HEK293 (cell line): Measurements from ENCODE around the gene FAM124B.

Experiments
- BCL6B ChIP-seq: fragments of 450-650 bp; formaldehyde crosslinking; IDR thresholded peaks from 2 replicates; pipeline ENCODE4 v1.5.1; 2017; ENCODE audit warnings: missing biosample characterization, missing genetic modification characterization
- FEZF1 ChIP-seq: fragments of 450-650 bp; formaldehyde crosslinking; IDR thresholded peaks from 2 replicates; pipeline ENCODE4 v1.5.1; 2016; ENCODE audit warnings: missing biosample characterization, missing genetic modification characterization
- GLIS1 ChIP-seq: fragments of 450-650 bp; formaldehyde crosslinking; IDR thresholded peaks from 2 replicates; pipeline ENCODE4 v1.5.1; 2016; ENCODE audit warnings: missing biosample characterization, missing genetic modification characterization
- GLIS2 ChIP-seq: fragments of 450-650 bp; formaldehyde crosslinking; IDR thresholded peaks from 2 replicates; pipeline ENCODE4 v1.5.1; 2016; ENCODE audit warnings: missing biosample characterization, missing genetic modification characterization
- KLF7 ChIP-seq: fragments of 450-650 bp; formaldehyde crosslinking; IDR thresholded peaks from 2 replicates; pipeline ENCODE4 v1.5.1; 2016; ENCODE audit warnings: missing biosample characterization, missing genetic modification characterization, borderline replicate concordance
- TRIM28 ChIP-seq: IDR thresholded peaks from 2 replicates; pipeline ENCODE4 v1.6.1; 2011; ENCODE audit warnings: low read length, control low read depth, borderline replicate concordance
- WT1 ChIP-seq: fragments of 450-650 bp; formaldehyde crosslinking; IDR thresholded peaks from 2 replicates; pipeline ENCODE4 v1.5.1; 2016; ENCODE audit warnings: missing biosample characterization, missing genetic modification characterization
- ZBTB49 ChIP-seq: fragments of 450-650 bp; formaldehyde crosslinking; IDR thresholded peaks from 2 replicates; pipeline ENCODE4 v1.5.1; 2016; ENCODE audit warnings: missing biosample characterization, missing genetic modification characterization, low read depth
- ZFP41 ChIP-seq: fragments of 450-650 bp; formaldehyde crosslinking; IDR thresholded peaks from 2 replicates; pipeline ENCODE4 v1.5.1; 2016; ENCODE audit warnings: missing biosample characterization, missing genetic modification characterization, borderline replicate concordance
- ZNF10 ChIP-seq: fragments of 450-650 bp; formaldehyde crosslinking; IDR thresholded peaks from 2 replicates; pipeline ENCODE4 v1.5.1; 2017; ENCODE audit warnings: missing biosample characterization, missing genetic modification characterization
- ZNF138 ChIP-seq: fragments of 450-650 bp; formaldehyde crosslinking; IDR thresholded peaks from 2 replicates; pipeline ENCODE4 v1.5.1; 2016; ENCODE audit warnings: missing biosample characterization, missing genetic modification characterization, borderline replicate concordance
- ZNF266 ChIP-seq: fragments of 450-650 bp; formaldehyde crosslinking; IDR thresholded peaks from 2 replicates; pipeline ENCODE4 v1.5.1; 2016; ENCODE audit warnings: missing biosample characterization, missing genetic modification characterization, low read depth
- ZNF354C ChIP-seq: fragments of 450-650 bp; formaldehyde crosslinking; IDR thresholded peaks from 2 replicates; pipeline ENCODE4 v1.5.1; 2016; ENCODE audit warnings: missing biosample characterization, missing genetic modification characterization, low read depth, borderline replicate concordance
- ZNF362 ChIP-seq: fragments of 450-650 bp; formaldehyde crosslinking; IDR thresholded peaks from 2 replicates; pipeline ENCODE4 v1.5.1; 2016; ENCODE audit warnings: missing biosample characterization, missing genetic modification characterization
- ZNF514 ChIP-seq: fragments of 450-650 bp; formaldehyde crosslinking; IDR thresholded peaks from 2 replicates; pipeline ENCODE4 v1.5.1; 2016; ENCODE audit warnings: missing biosample characterization, missing genetic modification characterization
- ZNF518A ChIP-seq: fragments of 450-650 bp; formaldehyde crosslinking; conservative IDR thresholded peaks from 2 replicates; pipeline ENCODE4 v1.5.1; 2016; ENCODE audit warnings: low read depth, missing biosample characterization, missing genetic modification characterization
- ZNF521 ChIP-seq: fragments of 450-650 bp; formaldehyde crosslinking; IDR thresholded peaks from 2 replicates; pipeline ENCODE4 v1.5.1; 2017; ENCODE audit warnings: missing biosample characterization, mild to moderate bottlenecking, missing genetic modification characterization
- ZNF544 ChIP-seq: fragments of 450-650 bp; formaldehyde crosslinking; IDR thresholded peaks from 2 replicates; pipeline ENCODE4 v1.5.0; 2017; ENCODE audit warnings: missing biosample characterization, missing genetic modification characterization
- ZNF555 ChIP-seq: fragments of 450-650 bp; formaldehyde crosslinking; conservative IDR thresholded peaks from 2 replicates; pipeline ENCODE4 v1.5.1; 2017; ENCODE audit warnings: missing biosample characterization, mild to moderate bottlenecking, missing genetic modification characterization, inconsistent platforms
- ZNF558 ChIP-seq: fragments of 450-650 bp; formaldehyde crosslinking; IDR thresholded peaks from 2 replicates; pipeline ENCODE4 v1.5.1; 2016; ENCODE audit warnings: missing biosample characterization, missing genetic modification characterization
- ZNF596 ChIP-seq: fragments of 450-650 bp; IDR thresholded peaks from 2 replicates; pipeline ENCODE4 v1.5.0; 2018; ENCODE audit warnings: missing biosample characterization, mild to moderate bottlenecking, missing genetic modification characterization, moderate library complexity
- ZNF621 ChIP-seq: fragments of 450-650 bp; formaldehyde crosslinking; IDR thresholded peaks from 2 replicates; pipeline ENCODE4 v1.5.1; 2017; ENCODE audit warnings: missing biosample characterization, missing genetic modification characterization
- ZNF624 ChIP-seq: fragments of 450-650 bp; formaldehyde crosslinking; IDR thresholded peaks from 2 replicates; pipeline ENCODE4 v1.5.1; 2017; ENCODE audit warnings: missing biosample characterization, missing genetic modification characterization
- ZNF645 ChIP-seq: fragments of 450-650 bp; formaldehyde crosslinking; IDR thresholded peaks from 2 replicates; pipeline ENCODE4; 2016; ENCODE audit warnings: missing biosample characterization, missing genetic modification characterization
- ZNF658 ChIP-seq: fragments of 450-650 bp; formaldehyde crosslinking; IDR thresholded peaks from 2 replicates; pipeline ENCODE4; 2016; ENCODE audit warnings: missing biosample characterization, missing genetic modification characterization
- ZNF664 ChIP-seq: fragments of 450-650 bp; formaldehyde crosslinking; IDR thresholded peaks from 2 replicates; pipeline ENCODE4 v1.5.1; 2016; ENCODE audit warnings: missing biosample characterization, missing genetic modification characterization
- ZNF776 ChIP-seq: fragments of 450-650 bp; formaldehyde crosslinking; IDR thresholded peaks from 2 replicates; pipeline ENCODE4 v1.5.0; 2017; ENCODE audit warnings: missing biosample characterization, missing genetic modification characterization, borderline replicate concordance
- ZNF837 ChIP-seq: fragments of 450-650 bp; formaldehyde crosslinking; IDR thresholded peaks from 2 replicates; pipeline ENCODE4 v1.5.1; 2016; ENCODE audit warnings: missing biosample characterization, missing genetic modification characterization
- ZSCAN23 ChIP-seq: fragments of 450-650 bp; formaldehyde crosslinking; IDR thresholded peaks from 2 replicates; pipeline ENCODE4 v1.5.1; 2016; ENCODE audit warnings: missing biosample characterization, missing genetic modification characterization
- ZSCAN4 ChIP-seq: fragments of 450-650 bp; formaldehyde crosslinking; IDR thresholded peaks from 2 replicates; pipeline ENCODE4 v1.5.1; 2017; ENCODE audit warnings: missing biosample characterization, missing genetic modification characterization

The FAM124B gene

GRCh38 chr2:224360801-224361251 lies 41.1 kb downstream of the FAM124B start (continued):
- TF ChIP-seq ZNF544 (tag by site-specific recombination): no peak
- no peak for TF ChIP-seq ZBTB49
- TF ChIP-seq ZNF596 (tag by site-specific recombination): no peak
- TF ChIP-seq ZNF837 (tag by site-specific recombination): no peak
- no peak for TF ChIP-seq ZNF624 (tag by site-specific recombination)
- TF ChIP-seq ZNF10 (tag by site-specific recombination): no peak
- TF ChIP-seq GLIS1 (tag by site-specific recombination): 0 out of 2 replicates have a peak, but pooled peaks have one; percentile 13
- no peak for TF ChIP-seq ZNF558 (tag by site-specific recombination)
- TF ChIP-seq ZSCAN4 (tag by site-specific recombination): 0 out of 2 replicates have a peak, but pooled peaks have one; percentile 24
- TF ChIP-seq ZFP41 (tag by site-specific recombination): no peak
- no peak for TF ChIP-seq ZNF521
- TF ChIP-seq ZNF776 (tag by site-specific recombination): no peak
- TF ChIP-seq ZNF266 (tag by site-specific recombination): no peak
- no peak for TF ChIP-seq ZNF645 (tag by site-specific recombination)
- no peak for TF ChIP-seq TRIM28
- TF ChIP-seq ZNF514 (tag by site-specific recombination): no peak
- no peak for TF ChIP-seq ZNF518A (tag by site-specific recombination)
- TF ChIP-seq ZNF658 (tag by site-specific recombination): no peak
- no peak for TF ChIP-seq ZNF138 (tag by site-specific recombination)
- TF ChIP-seq BCL6B: no peak
- TF ChIP-seq WT1 (tag by site-specific recombination): peak; percentile 32; the same call in 1 of the 2 replicates
- TF ChIP-seq ZSCAN23 (tag by site-specific recombination): no peak
- TF ChIP-seq ZNF354C (tag by site-specific recombination): no peak
- TF ChIP-seq ZNF664: no peak
- TF ChIP-seq ZNF362 (tag by site-specific recombination): no peak
- no peak for TF ChIP-seq KLF7 (tag by site-specific recombination)
- TF ChIP-seq ZNF621 (tag by site-specific recombination): no peak
- no peak for TF ChIP-seq ZNF555 (tag by site-specific recombination)
- peak; percentile 37; the same call in 1 of the 2 replicates for TF ChIP-seq FEZF1
- no peak for TF ChIP-seq GLIS2 (tag by site-specific recombination)
